ENCODE data around the gene ABO. TPM values are rescaled to one million over a fixed set of nuclear protein-coding genes. Genes with fewer than 3 reads are reported as not detected.

ABO gene
- total RNA-seq, 2 donors from 2014 or later: 3.9 to 9.2 TPM

- intact Hi-C loops (cut with DNase I): no loop called here
- H3K27ac ChIP-seq: no peak overlapping the region
- H3K9me3 ChIP-seq: no peaks in the 10 kb centered on the region
- ATAC-seq (no peak), DNase-seq (peak in 1 of 4 donors; percentile 9)
- TF ChIP-seq CTCF (IDR thresholded peaks at IDR 0.05) (no peak), POLR2A (IDR thresholded peaks at IDR 0.05) (no peak)
- H3K36me3 ChIP-seq (replicated peaks in 1 of 2; ENCODE audit: insufficient read depth in 1 of 2, low read depth in 2 of 2): no peaks in the 10 kb centered on the region
- no peaks in the 10 kb centered on the region for H3K27me3 ChIP-seq
- H3K4me1 ChIP-seq: no peaks in the 10 kb centered on the region
- H3K4me3 ChIP-seq: no peak overlapping the region
- WGBS, 2 donors: 98 to 99% methylated on average over 23 to 29 of the region's 30 CpGs
These were observed 18.9 kb downstream of the ABO start for GRCh38 chr9:133256136-133256461.

- Histone ChIP-seq H3K27ac (no peak overlapping the region), H3K4me3 (no peak overlapping the region), H3K27me3 (no peaks in the 10 kb centered on the region), H3K36me3 (replicated peaks in 1 of 2; ENCODE audit: insufficient read depth in 1 of 2, low read depth in 2 of 2) (no peaks in the 10 kb centered on the region), H3K4me1 (peaks cover 4% of the 10 kb centered on the region), H3K9me3 (no peaks in the 10 kb centered on the region)
- TF ChIP-seq POLR2A (IDR thresholded peaks at IDR 0.05) (no peak), CTCF (IDR thresholded peaks at IDR 0.05) (no peak)
- peak in 1 of 4 donors; percentile 7 for DNase-seq
- intact Hi-C loops (cut with DNase I): no loop called here
- 94 to 96% methylated on average over 25 to 42 of the region's 42 CpGs for WGBS, 2 donors
- ATAC-seq: no peak
These were observed 19.4 kb downstream of the ABO start for GRCh38 chr9:133255371-133256135.

- TF ChIP-seq CTCF (IDR thresholded peaks at IDR 0.05): no peak
- TF ChIP-seq POLR2A (IDR thresholded peaks at IDR 0.05): no peak
- 92 to 96% methylated on average over 5 of the region's 5 CpGs for whole genome bisulfite sequencing, 2 donors
These were observed 20.5 kb downstream of the ABO start for GRCh38 chr9:133254471-133254870.

GRCh38 chr9:133253268-133253667, 21.7 kb downstream of the ABO start:
- H3K27ac ChIP-seq: no peak overlapping the region
- intact Hi-C loops (cut with DNase I): no loop called here
- no peak for DNase-seq

More at GRCh38 chr9:133254471-133254870, 20.5 kb downstream of the ABO start:
- no peaks in the 10 kb centered on the region for H3K9me3 ChIP-seq
- H3K4me3 ChIP-seq: no peak overlapping the region
- ATAC-seq (no peak), DNase-seq (no peak)
- H3K4me1 ChIP-seq: peaks cover 6% of the 10 kb centered on the region
- no peak overlapping the region for H3K27ac ChIP-seq
- intact Hi-C loops (cut with DNase I): no loop called here
- no peaks in the 10 kb centered on the region for H3K36me3 ChIP-seq (replicated peaks in 1 of 2; ENCODE audit: insufficient read depth in 1 of 2, low read depth in 2 of 2)
- no peaks in the 10 kb centered on the region for H3K27me3 ChIP-seq

More at GRCh38 chr9:133253268-133253667, 21.7 kb downstream of the ABO start:
- TF ChIP-seq CTCF (IDR thresholded peaks at IDR 0.05): no peak
- Histone ChIP-seq H3K4me1 (peaks cover 6% of the 10 kb centered on the region), H3K36me3 (replicated peaks in 1 of 2; ENCODE audit: insufficient read depth in 1 of 2, low read depth in 2 of 2) (no peaks in the 10 kb centered on the region), H3K27me3 (no peaks in the 10 kb centered on the region), H3K9me3 (no peaks in the 10 kb centered on the region), H3K4me3 (no peak overlapping the region)
- ATAC-seq: no peak
- 74 to 81% methylated on average over 1 of the region's 1 CpG for WGBS, 2 donors
